GM21576 (cell line): ENCODE results near the gene NLRC5.
"Not testable (repeated sequence)": the region's sequence is repeated elsewhere in the genome, so short reads cannot be mapped to it uniquely, and the experiment has no call there.

ENCODE experiments used
- ATAC-seq: cut with Tn5 transposase; IDR thresholded peaks from one replicate; pipeline ENCODE4 v1.9.1; 2021; ENCODE audit warnings: mild to moderate bottlenecking, moderate library complexity; ENCODE audit not compliant: unreplicated experiment

Gene NLRC5

DNA sequence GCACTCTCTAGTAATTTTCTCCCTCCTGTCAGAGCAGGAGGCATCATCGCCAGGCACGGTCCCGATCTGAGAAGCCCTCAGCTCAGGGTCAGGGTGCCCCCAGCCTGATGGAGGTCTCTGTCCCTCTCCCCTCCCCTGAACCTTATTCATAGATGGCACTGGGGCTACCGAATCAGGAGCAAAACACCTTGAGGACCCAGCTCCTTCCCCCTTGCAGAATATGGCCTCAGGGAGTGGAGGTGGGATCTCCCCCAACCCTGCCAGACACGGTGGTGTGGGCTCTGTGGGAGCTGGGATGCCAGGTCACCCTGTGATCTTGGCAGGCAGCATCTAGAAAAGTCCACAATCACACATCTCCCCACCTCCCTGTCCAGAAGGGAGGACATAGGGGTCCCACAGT lies 105.6 kb downstream of the NLRC5 start:
- ATAC-seq = no peak

DNA sequence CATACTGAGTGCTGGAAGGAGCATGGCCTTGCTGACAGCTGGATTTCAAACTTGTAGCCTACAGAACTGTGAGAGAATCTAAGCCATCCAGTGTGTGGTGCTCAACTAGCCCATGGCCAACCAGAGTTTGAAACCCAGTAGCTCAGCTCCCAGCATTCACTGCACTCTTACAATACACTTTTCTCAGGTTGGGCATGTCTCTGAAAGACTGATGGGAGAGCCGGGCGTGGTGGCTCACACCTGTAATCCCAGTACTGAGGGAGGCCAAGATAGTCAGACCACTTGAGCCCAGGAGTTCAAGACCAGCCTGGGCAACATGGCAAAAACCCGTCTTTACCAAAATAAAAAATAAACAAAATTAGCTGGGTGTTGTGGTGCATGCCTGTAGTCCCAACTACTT lies 106.8 kb downstream of the NLRC5 start:
- no peak for ATAC-seq

DNA sequence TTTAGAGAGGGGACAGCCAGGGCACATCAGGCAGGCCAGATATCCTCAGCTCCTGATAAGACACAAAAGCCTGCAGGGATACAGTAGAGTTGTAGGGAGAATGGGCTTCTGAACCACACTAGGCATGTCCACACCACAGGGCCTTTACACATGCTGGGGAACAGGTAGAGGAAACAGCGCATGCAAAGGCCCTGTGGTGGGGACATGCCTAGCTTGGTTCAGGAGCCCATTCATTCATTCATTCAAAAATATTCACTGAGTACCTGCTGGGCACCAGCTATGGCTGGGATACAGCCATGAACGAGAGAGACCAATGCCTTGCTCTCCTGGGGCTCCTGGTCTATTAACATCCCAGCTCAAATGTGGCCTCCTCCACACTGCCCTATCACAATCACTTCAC lies 107.4 kb downstream of the NLRC5 start:
- ATAC-seq = no peak

DNA sequence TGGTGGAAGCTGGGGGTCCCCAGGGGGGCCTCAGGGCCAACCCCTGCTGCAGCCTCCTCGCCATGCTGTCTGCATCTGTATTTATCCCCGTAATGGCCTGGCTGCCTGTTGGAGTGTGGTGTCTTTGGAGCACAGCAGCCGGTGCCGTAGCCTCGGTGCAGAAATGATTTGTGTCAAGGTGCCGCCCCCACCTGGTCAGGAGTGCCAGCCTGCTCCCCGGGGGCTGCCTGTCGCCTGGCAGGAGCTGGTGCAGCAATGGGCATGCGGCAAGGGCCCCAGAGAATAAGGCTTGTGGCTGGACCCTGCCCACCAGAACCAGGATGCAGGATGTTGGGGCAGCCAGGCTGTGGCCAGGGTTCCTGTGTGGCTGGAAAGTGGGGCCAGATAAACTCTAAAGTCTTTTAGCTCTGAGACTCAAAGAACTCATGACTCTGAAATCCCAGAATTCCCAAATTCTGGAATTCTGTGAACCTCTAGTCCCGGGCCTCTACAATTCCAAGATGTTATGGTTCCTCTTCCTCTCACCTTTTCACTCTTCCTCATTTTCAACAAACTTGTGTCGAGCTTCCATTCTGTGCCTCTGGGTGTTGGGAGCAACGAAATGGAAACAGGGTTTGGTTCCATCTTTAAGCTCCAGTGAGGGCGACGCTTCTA lies 109.0 kb downstream of the NLRC5 start:
- ATAC-seq = no peak

DNA sequence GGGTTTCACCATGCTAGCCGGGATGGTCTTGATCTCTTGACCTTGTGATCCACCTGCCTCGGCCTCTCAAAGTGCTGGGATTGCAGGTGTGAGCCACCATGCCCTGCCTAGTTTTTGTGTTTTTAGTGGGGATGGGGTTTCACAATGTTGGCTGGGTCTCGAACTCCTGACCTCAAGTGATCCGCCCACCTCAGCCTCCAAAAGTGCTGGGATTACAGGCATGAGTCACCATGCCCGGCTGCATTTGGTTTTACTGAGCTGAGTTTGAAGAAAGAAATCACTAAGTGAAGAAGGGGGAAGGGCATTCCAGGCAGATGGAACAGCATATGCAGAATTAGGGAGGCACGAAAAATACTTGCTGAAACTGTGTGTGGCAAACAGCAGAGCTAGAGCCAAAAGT lies 110.6 kb downstream of the NLRC5 start:
- ATAC-seq = not testable (repeated sequence)

DNA sequence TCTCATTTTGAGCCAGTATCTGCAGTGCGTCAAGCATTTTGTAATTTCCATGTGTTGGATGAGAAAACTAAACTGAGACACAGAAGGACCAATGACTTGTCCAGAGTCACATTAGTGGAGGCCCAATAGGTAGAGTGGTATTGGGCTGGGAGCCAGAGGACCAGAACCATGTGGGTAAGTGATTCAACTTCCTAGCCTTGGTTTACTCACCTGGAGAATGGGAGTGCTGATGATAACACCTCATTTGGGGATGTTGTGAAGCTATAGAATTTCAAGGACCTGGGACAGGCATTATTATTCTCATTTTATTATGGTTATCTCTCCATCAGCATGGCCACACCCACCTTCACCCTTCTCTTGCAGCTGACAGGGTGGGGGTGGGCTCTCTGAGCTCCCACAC lies 111.1 kb downstream of the NLRC5 start:
- no peak for ATAC-seq

DNA sequence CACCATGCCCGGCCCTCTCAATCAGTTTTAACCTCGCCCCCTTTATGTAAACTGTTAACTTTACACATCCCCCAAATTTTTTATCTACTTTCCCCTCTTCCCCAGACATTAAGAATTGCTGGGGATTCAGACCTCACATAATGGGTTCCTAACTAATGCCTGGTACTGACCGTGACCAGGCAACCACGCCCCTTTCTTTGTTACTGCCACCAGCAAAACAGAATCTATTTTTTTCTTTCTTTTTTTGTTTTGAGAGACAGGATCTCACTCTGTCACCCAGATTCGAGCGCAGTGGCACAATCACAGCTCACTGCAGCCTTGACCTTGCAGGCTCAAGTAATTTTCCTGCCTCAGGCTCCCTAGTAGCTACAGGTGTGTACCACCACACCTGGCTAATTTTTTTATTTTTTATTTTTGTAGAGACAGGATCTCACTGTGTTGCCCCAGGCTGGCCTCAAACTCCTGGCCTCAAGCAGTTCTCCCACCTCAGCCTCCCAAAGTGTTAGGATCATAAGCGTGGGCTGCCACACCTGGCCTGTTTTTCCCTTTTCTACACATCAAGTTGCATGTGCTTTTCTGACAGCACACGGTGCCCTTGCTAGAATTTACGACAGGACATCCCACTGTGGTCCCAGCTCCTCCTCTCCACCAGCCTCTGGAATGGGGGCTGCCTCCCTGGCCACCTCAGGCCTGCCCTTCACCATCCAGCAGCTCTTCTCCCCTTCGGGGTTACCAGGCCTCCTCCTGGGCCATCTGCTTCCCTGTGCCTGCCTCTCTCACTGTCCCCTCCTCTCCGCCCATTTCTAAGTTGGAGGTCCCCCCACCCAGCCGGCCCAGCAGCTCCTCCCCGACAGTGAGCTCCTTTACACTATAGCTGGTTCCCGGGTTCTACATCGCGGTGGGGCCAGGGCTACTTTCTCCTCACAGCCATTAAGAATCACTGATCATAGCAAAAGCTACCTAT lies 113.8 kb downstream of the NLRC5 start:
- ATAC-seq = no peak

DNA sequence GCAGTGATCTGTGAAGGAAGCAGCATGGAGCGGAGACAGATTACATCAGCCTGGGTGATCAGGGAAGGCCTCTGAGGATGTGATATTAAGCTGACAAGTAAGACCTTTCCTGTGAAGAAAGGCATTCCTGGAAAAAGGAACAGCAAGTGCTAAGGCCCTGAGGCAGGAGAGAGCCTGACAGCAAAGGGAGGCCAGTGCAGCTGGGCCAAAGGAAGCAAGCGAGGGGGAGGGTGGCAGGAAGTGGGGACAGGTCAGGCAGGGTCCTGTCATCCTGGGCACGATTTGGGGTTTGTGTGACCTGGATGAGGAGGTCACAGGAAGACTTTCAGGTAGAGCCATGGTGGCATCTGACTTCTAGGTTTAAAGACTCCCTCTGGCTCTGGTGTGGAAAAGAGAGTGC lies 115.3 kb downstream of the NLRC5 start:
- ATAC-seq = no peak

DNA sequence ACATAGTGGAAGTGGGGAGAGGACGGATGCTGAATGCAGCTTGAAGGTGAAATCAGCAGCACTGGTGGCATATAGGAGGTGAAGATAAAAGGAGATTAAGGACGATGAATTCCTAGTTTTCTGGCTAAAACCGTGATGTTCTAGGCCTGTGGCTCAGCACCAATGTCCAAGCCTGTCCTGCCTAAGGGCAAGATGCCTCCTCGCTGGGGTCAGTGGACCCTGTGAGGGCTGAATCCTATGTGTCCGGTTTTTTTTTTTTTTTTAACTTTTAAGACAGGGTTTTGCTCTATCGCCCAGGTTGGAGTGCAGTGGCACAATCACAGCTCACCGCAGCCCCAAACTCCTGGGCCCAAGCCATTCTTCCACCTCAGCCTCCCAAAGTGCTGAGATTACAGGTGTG lies 115.8 kb downstream of the NLRC5 start:
- no peak for ATAC-seq

DNA sequence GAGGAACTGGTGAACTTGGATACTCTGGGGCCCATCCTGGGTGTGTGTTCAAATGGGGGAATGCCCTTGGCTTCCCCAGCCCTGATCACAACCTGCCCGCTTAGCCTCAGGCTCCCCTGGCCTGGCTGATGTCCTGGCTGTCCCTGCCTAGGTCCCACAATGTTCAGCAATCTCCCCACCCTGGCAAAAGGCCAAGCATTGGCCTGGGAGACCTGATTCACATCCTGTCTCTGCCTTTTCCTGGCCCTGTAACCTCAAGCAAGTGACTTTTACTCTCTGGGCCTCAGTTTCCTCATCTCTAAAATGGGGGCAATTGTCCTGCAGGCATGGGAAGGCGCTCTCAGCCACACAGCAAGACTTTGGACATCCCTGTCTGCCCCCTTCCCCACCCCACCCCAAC lies 117.4 kb downstream of the NLRC5 start:
- ATAC-seq = no peak

DNA sequence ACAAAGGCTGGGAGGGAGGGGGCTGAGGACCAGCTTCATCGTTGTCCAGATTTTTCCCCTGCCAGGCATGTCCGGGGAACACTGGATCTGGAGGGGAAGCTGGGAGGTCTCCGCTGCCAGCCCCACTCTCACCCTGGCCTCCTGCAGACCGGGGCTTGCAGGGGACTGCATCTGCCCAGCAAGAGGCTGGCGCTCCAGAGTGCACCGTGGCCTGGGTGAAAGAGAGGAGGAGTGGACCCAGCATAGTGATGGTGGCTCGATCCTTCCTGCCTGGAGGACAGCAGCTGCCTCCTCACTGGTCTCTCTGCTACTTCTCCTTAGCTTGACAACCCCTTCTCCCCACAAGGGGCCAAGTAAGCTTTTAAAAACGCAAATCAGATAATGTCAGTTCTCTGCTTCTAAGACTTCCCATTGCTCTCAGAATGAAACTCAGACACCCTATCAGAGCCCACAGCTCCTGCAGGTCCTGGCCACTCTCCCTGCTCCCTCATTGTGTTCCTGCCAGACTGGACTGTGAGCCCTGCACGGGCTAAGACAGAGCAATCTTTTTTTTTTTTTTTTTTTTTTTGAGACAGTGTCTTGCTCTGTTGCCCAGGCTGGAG lies 118.1 kb downstream of the NLRC5 start:
- no peak for ATAC-seq

DNA sequence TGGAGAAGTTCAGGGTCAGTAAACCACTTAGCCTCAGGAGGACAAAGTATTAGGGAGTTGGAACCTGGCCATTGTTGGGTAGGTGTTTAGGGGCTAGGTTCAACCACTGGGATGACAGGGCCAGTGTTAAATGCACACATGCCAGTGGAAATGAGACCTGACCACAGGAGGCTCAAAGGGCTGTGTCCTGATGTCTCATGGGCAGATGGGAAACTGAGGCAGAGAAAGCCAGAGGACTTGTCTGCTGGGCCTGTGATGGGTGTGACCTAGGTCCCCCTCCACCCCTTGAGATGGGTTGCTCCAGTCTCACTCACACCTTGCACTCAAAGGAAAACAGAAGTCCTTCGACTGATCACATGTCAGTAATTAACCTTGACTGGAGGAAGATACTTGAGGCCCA lies 119.1 kb downstream of the NLRC5 start:
- no peak for ATAC-seq

DNA sequence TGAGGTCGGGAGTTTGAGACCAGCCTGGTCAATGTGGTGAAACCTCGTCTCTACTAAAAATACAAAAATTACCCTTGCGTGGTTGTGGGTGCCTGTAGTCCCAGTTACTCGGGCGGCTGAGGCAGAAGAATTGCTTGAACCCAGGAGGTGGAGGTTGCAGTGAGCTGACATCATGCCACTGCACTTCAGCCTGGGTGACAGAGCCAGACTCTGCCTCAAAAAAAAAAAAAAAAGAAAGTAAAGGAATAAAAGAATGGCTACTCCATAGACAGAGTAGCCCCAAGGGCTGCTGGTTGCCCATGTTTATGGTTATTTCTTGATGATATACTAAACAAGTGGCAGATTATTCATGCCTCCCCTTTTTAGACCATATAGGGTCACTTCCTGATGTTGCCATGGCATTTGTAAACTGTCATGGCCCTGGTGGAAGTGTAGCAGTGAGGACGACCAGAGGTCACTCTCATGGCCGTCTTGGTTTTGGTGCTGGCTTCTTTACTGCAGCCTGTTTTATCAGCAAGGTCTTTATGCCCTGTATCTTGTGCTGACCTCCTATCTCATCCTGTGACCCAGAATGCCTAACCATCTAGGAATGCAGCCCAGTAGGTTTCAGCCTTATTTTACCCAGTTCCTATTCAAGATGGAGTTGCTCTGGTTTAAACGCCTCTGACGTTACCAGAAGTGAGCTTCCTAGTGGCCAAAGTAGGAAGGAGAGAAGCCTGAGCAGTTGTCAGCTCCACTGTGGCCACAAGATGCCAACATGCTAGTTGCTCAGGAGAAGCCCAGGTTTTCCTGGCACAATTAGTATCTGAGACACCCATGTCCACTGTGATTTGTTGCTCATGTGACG lies 120.1 kb downstream of the NLRC5 start:
- ATAC-seq = not testable (repeated sequence)

DNA sequence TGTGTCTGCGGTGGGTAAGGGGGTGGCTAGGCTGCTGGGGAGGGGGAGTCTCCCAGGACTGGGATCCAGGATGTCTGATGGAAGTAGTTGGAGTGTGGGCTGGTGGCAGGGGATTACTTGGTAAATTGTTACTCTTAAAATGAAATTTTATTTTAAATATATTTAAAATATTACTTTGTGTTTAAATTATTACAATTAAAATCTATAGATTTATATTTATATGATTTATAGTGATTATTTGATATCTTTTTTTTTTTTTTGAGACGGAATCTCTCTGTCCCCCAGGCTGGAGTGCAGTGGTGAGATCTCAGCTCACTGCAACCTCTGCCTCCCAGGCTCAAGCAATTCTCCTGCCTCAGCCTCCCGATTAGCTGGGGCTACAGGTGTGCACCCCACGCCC lies 121.6 kb downstream of the NLRC5 start:
- no peak for ATAC-seq

DNA sequence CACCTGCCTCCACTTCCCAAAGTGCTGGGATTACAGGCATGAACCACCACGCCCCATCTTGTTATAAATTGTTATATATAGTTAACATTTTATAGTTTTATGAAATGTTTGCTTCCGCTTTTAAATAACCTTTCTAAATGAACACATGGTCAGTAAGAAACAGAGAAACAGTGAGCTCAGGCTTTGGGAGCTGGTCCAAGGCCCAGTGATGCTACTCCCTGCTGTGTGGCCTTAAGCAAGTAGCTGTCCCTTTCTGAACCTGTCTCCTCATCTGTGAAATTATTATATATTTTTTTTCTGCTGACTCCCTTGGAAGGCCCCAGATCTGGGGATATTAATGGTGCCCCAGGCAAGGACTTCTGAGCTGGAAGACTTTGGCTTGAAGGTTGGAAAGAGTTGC lies 122.1 kb downstream of the NLRC5 start:
- no peak for ATAC-seq

DNA sequence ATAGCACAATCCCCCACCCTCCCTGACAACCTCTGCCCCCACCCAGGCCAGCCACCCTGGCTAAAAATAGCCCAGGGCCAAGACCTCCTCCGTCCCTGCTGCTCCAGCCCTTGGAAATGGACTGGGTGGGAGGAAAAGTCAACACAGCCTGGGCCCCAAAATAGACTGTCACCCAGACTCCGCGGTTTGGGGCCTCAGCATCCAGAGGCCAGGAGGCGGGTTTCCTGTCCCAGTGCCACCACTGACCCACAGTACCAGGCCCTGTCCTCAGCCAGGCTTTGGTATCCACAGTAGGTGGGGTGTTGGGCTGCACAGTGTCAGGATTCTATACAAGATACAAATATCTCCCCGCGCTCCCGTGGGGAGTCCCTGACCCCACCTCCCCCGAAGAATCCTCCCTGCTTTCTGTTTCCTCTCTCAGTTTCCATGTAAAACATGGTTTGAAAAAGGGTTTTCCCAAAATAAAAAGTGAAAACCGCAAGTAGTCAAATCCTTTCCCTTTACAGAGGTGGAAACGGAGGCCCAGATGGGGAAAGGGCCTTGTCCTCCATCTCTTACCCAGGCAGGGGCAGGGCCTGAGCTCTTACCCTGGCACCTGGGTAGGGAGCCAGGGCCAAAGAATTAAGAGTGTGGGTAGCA lies 123.2 kb downstream of the NLRC5 start:
- no peak for ATAC-seq

DNA sequence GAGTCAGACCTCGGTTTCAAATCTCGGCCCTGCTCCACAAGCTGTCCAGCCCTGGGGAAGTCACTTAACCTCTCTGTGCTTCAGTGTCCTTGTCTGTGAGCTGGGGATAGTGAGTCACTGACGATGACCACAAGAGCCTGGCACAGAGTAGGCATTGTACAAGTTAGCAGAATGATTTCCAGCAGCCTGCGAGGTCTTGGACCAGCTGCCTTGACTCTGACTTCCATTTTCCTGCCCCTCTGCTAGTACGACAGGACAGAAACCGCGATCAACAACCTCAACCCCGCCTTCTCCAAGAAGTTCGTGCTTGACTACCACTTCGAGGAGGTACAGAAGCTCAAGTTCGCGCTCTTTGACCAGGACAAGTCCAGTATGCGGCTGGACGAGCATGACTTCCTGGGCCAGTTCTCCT lies 123.7 kb downstream of the NLRC5 start:
- no peak for ATAC-seq

DNA sequence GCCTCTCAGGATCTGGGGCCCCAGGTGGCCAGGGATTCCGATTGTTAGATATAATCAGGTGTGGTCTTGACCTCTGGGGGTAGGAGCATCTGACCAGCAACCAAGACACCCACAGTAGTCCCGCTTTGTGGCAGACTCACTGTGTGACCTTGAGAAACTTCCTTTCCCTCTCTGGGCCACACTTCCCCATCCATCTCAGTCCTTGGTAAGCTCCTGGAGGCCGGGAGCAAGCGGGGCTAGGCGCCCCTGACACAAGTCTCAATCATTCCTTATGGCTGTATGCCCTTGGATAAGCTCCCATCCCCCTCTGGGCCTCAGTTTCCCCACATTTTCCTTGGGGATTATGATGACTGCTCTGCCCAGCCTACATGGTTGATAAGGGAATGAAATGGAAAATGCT lies 124.3 kb downstream of the NLRC5 start:
- no peak for ATAC-seq

DNA sequence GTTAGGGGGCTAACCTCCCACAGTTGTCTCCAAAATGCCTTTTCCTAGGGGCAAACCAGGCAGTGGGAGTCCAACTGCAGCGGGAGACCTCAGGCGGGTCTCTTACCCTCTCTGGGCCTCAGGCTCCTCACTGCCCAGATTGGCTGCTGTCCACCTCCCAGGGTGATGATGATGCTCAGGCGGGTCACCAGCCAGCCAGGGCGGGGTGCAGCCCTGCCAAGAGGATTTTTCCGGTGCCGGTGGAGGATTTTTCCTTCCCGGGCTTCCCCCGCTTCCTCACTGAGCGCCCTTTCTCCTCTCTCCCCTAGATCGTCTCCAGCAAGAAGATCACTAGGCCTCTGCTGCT lies 125.8 kb downstream of the NLRC5 start:
- no peak for ATAC-seq

DNA sequence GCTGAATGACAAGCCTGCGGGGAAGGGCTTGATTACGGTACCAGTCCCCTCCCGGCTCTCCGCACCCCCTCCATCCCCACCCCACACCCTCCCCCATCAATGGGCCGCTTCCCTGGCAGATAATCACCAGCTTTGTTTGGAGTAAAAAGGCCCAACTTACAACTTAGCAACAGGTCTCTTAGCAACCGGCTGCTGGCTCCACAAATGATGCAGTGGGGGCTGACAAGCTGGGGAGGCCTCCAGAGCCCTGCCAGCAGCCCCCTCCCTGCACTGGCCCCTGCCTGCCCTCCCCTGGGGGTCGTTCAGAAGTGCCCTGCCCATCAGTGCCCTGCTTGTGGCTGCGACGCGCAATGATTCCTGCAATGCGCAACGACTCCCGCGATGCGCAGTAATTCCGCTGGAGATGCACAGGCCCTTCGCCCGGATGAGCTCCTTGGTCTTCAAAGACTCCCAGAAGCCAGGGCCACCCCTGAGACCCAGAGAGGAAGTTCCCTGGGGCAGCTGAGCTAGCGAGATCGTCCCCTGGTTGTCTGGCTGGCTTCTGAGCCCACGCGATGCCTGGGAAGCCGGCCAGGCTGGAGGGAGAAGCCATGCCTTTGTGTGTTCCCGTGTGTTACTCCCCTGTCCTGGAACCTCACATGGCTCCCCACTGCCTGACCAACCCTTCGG lies 126.3 kb downstream of the NLRC5 start:
- ATAC-seq = no peak
